ENCODE results near the gene MYCT1.

- no peak for TF ChIP-seq REST (IDR thresholded peaks at IDR 0.05; ENCODE audit: insufficient read depth in 1 of 2, low read depth in 2 of 2, low read length in 1 of 2)
- no peak for TF ChIP-seq POLR2AphosphoS5 (IDR thresholded peaks at IDR 0.05; ENCODE audit: low read depth, low read length)
- TF ChIP-seq, protein P1, sequence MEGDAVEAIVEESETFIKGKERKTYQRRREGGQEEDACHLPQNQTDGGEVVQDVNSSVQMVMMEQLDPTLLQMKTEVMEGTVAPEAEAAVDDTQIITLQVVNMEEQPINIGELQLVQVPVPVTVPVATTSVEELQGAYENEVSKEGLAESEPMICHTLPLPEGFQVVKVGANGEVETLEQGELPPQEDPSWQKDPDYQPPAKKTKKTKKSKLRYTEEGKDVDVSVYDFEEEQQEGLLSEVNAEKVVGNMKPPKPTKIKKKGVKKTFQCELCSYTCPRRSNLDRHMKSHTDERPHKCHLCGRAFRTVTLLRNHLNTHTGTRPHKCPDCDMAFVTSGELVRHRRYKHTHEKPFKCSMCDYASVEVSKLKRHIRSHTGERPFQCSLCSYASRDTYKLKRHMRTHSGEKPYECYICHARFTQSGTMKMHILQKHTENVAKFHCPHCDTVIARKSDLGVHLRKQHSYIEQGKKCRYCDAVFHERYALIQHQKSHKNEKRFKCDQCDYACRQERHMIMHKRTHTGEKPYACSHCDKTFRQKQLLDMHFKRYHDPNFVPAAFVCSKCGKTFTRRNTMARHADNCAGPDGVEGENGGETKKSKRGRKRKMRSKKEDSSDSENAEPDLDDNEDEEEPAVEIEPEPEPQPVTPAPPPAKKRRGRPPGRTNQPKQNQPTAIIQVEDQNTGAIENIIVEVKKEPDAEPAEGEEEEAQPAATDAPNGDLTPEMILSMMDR (IDR thresholded peaks at IDR 0.05), result peak; percentile 33
Measured at GRCh38 chr6:152701081-152701862, 3.6 kb downstream of the MYCT1 start.

Measured in Panc1 (cell line).